H1 (cell line): Measurements from ENCODE around the gene PRR5. TPM values are rescaled to one million over a fixed set of nuclear protein-coding genes. Genes with fewer than 3 reads are reported as not detected.

Experiments
- CTCF ChIA-PET: fragments of 300-600 bp; sonication (Branson Sonifier 250); formaldehyde crosslinking; loops from one replicate; lab custom pipeline; 2021; ENCODE audit not compliant: partially characterized antibody; lab: Charles Lee
- POLR2A ChIA-PET: fragments of 300-600 bp; sonication (Branson Sonifier 250); formaldehyde crosslinking; loops from one replicate; lab custom pipeline; 2021; ENCODE audit warnings: inconsistent platforms; ENCODE audit not compliant: partially characterized antibody; lab: Charles Lee
- DNase-seq, 2 experiments: peaks; one replicate each; pipeline versions ENCODE4 v3.0.0 to v3.0.0-alpha.2; 2010 to 2022; ENCODE audit warnings: low spot score in 2 of 2, low read depth in 1 of 2, mixed read lengths in 1 of 2
- FAIRE-seq: peaks from 2 replicates; lab custom pipeline; 2011; peaks lifted over from hg19 to GRCh38; lab: Jason Lieb, UNC
- H2AFZ ChIP-seq: 2 replicates; pipeline ENCODE4 v1.8.1; 2012; ENCODE audit warnings: low read length, inconsistent platforms
- H2AK5ac ChIP-seq: 2 replicates; pipeline ENCODE4 v1.6.1; 2013; ENCODE audit warnings: low read depth, low read length
- H2BK120ac ChIP-seq: replicated peaks from 2 replicates; pipeline ENCODE3; 2013; ENCODE audit warnings: low read depth, low read length, inconsistent platforms
- H2BK12ac ChIP-seq: 2 replicates; pipeline ENCODE4 v1.6.1; 2013; ENCODE audit warnings: low read depth, low read length
- H2BK15ac ChIP-seq: 2 replicates; pipeline ENCODE4 v1.6.1; 2013; ENCODE audit warnings: low read length
- H2BK20ac ChIP-seq: 2 replicates; pipeline ENCODE4 v1.6.1; 2013; ENCODE audit warnings: low read length
- H2BK5ac ChIP-seq: 2 replicates; pipeline ENCODE4 v1.6.1; 2013; ENCODE audit warnings: low read depth, low read length
- H3K14ac ChIP-seq: 2 replicates; pipeline ENCODE4 v1.6.1; 2013; ENCODE audit warnings: inconsistent platforms; ENCODE audit not compliant: insufficient read length
- H3K18ac ChIP-seq: 2 replicates; pipeline ENCODE4 v1.6.1; 2013; ENCODE audit warnings: low read length; ENCODE audit errors: extremely low read depth
- H3K23ac ChIP-seq: 2 replicates; pipeline ENCODE4 v1.6.1; 2013; ENCODE audit warnings: inconsistent platforms; ENCODE audit not compliant: insufficient read length
- H3K23me2 ChIP-seq: 2 replicates; pipeline ENCODE4 v1.6.1; 2013; ENCODE audit warnings: low read depth, low read length
- H3K27ac ChIP-seq: 2 replicates; pipeline ENCODE4 v1.6.1; 2011; ENCODE audit warnings: low read depth, low read length, inconsistent platforms
- H3K27me3 ChIP-seq, 4 experiments: replicated peaks in 1 of 4; 1 replicate in 1 of 4; 2 replicates in 3 of 4; pipeline versions ENCODE4 v1.6.1 to v1.8.1; 2011 to 2013; ENCODE audit warnings: low read length in 3 of 4, mild to moderate bottlenecking in 3 of 4, inconsistent platforms in 2 of 4, mixed read lengths in 2 of 4, moderate library complexity in 1 of 4; ENCODE audit not compliant: control insufficient read depth in 3 of 4, insufficient read depth in 3 of 4; ENCODE audit errors: extremely low read depth in 1 of 4
- H3K36me3 ChIP-seq, 4 experiments: 2 replicates each; pipeline versions ENCODE4 v1.6.1 to v1.8.1; 2011 to 2013; ENCODE audit warnings: mild to moderate bottlenecking in 4 of 4, low read length in 3 of 4, moderate library complexity in 2 of 4, control low read depth in 1 of 4, inconsistent platforms in 1 of 4; ENCODE audit not compliant: insufficient read depth in 4 of 4, control insufficient read depth in 2 of 4
- H3K4ac ChIP-seq: replicated peaks from 2 replicates; pipeline ENCODE3; 2013; ENCODE audit warnings: low read length, low read depth, mixed read lengths, inconsistent platforms; ENCODE audit not compliant: insufficient read length
- H3K4me1 ChIP-seq, 4 experiments: replicated peaks in 1 of 4; 1 replicate in 1 of 4; 2 replicates in 3 of 4; pipeline versions ENCODE4 v1.6.1 to v1.8.1; 2011 to 2013; ENCODE audit warnings: low read length in 3 of 4, inconsistent platforms in 2 of 4, mixed read lengths in 1 of 4; ENCODE audit not compliant: insufficient read depth in 4 of 4, control insufficient read depth in 3 of 4
- H3K4me2 ChIP-seq, 2 experiments: 2 replicates each; pipeline versions ENCODE4 v1.6.1 to v1.8.1; 2011 to 2013; ENCODE audit warnings: low read depth in 2 of 2, low read length in 2 of 2, control low read depth in 1 of 2, inconsistent platforms in 1 of 2, mild to moderate bottlenecking in 1 of 2; ENCODE audit not compliant: insufficient read depth in 1 of 2
- H3K4me3 ChIP-seq, 4 experiments: fragments of 200-600, 300-600 bp in 1 of 4; sonication (generic), shearing (Covaris generic), sonication (Bioruptor Twin) in 1 of 4; 2 replicates each; pipeline versions ENCODE4 v1.5.1 to v1.8.1; 2011 to 2016; ENCODE audit warnings: low read length in 4 of 4, low read depth in 3 of 4, control low read depth in 2 of 4, inconsistent platforms in 2 of 4, mild to moderate bottlenecking in 2 of 4, mixed read lengths in 1 of 4, moderate library complexity in 1 of 4; ENCODE audit not compliant: insufficient read depth in 2 of 4; ENCODE audit errors: extremely low read depth in 1 of 4
- H3K56ac ChIP-seq: replicated peaks from 2 replicates; pipeline ENCODE3; 2013; ENCODE audit warnings: low read depth, mild to moderate bottlenecking, mixed read lengths, low read length, inconsistent platforms; ENCODE audit not compliant: insufficient read length
- H3K79me1 ChIP-seq: 2 replicates; pipeline ENCODE4 v1.6.1; 2013; ENCODE audit warnings: low read depth, low read length, control low read depth
- H3K79me2 ChIP-seq, 2 experiments: 2 replicates each; pipeline versions ENCODE4 v1.6.1 to v1.8.1; 2012 to 2013; ENCODE audit warnings: low read length in 2 of 2, mild to moderate bottlenecking in 2 of 2, inconsistent platforms in 1 of 2; ENCODE audit not compliant: insufficient read depth in 2 of 2, control insufficient read depth in 1 of 2
- H3K9ac ChIP-seq, 4 experiments: replicated peaks in 1 of 4; 1 replicate in 1 of 4; 2 replicates in 3 of 4; pipeline versions ENCODE4 v1.6.1 to v1.8.1; 2011 to 2013; ENCODE audit warnings: low read depth in 3 of 4, low read length in 3 of 4, control low read depth in 2 of 4, mild to moderate bottlenecking in 2 of 4, moderate library complexity in 2 of 4, inconsistent platforms in 1 of 4; ENCODE audit errors: extremely low read depth in 1 of 4
- H3K9me3 ChIP-seq, 2 experiments: 2 replicates each; pipeline versions ENCODE4 v1.6.1 to v1.8.1; 2012 to 2013; ENCODE audit warnings: mild to moderate bottlenecking in 2 of 2, moderate library complexity in 2 of 2, control low read depth in 1 of 2, inconsistent platforms in 1 of 2, low read depth in 1 of 2, low read length in 1 of 2, mixed read lengths in 1 of 2; ENCODE audit not compliant: insufficient read depth in 2 of 2
- H4K20me1 ChIP-seq, 2 experiments: replicated peaks in 1 of 2; 2 replicates each; pipeline versions ENCODE3 to v1.8.1; 2011 to 2013; ENCODE audit warnings: inconsistent platforms in 2 of 2, low read length in 2 of 2, mild to moderate bottlenecking in 1 of 2; ENCODE audit not compliant: insufficient read depth in 2 of 2, control insufficient read depth in 1 of 2
- H4K5ac ChIP-seq: 2 replicates; pipeline ENCODE4 v1.6.1; 2013; ENCODE audit warnings: low read length, low read depth, mixed read lengths, inconsistent platforms; ENCODE audit not compliant: insufficient read length
- H4K8ac ChIP-seq: 2 replicates; pipeline ENCODE4 v1.8.0; 2013; ENCODE audit warnings: mild to moderate bottlenecking, moderate library complexity, low read length, inconsistent platforms; ENCODE audit not compliant: insufficient read depth; ENCODE audit errors: extremely low read depth
- H4K91ac ChIP-seq: replicated peaks from 2 replicates; pipeline ENCODE3; 2013; ENCODE audit warnings: low read length, mixed read lengths, inconsistent platforms; ENCODE audit not compliant: insufficient read length
- BACH1 ChIP-seq: IDR thresholded peaks from 2 replicates; pipeline ENCODE4 v1.6.1; 2012; ENCODE audit warnings: low read length, improper control_type of control experiment
- BRCA1 ChIP-seq: IDR thresholded peaks from 2 replicates; pipeline ENCODE4 v1.6.1; 2012; ENCODE audit warnings: low read depth, low read length, improper control_type of control experiment
- CBX5 ChIP-seq: fragments of 300-800, 300-1000 bp; sonication (generic); IDR thresholded peaks from 2 replicates; pipeline ENCODE4 v1.7.1; 2016; ENCODE audit warnings: antibody characterized with exemption, low read length, low read depth
- EP300 ChIP-seq, 2 experiments: IDR thresholded peaks; 1 replicate in 1 of 2; 2 replicates in 1 of 2; pipeline ENCODE4 v1.6.1; 2011 to 2012; ENCODE audit warnings: low read depth in 2 of 2, low read length in 2 of 2, mild to moderate bottlenecking in 2 of 2, borderline replicate concordance in 1 of 2, inconsistent platforms in 1 of 2, moderate library complexity in 1 of 2
- KDM5A ChIP-seq: fragments of 200-600 bp; IDR thresholded peaks from 2 replicates; pipeline ENCODE4 v1.7.1; 2012; ENCODE audit warnings: mild to moderate bottlenecking, low read length, inconsistent platforms, mixed read lengths
- NANOG ChIP-seq: IDR thresholded peaks from 2 replicates; pipeline ENCODE4 v1.6.1; 2011; ENCODE audit warnings: low read length, low read depth, mild to moderate bottlenecking, inconsistent platforms; ENCODE audit not compliant: insufficient read depth, poor library complexity, severe bottlenecking
- PHF8 ChIP-seq: fragments of 200-600 bp; sonication (generic); conservative IDR thresholded peaks from 2 replicates; pipeline ENCODE4 v1.7.1; 2012; ENCODE audit warnings: low read depth, mild to moderate bottlenecking, inconsistent platforms, low read length, moderate library complexity
- WGBS, 2 experiments: shearing (Covaris generic) in 1 of 2; methylation state at CpG; one replicate each; pipeline versions ENCODE4 v1.1.6 to v1.1.7; 2013 to 2015; ENCODE audit warnings: low lambda C conversion rate in 2 of 2, mixed read lengths in 2 of 2, inconsistent platforms in 1 of 2, low coverage in 1 of 2, missing lambda C conversion rate in 1 of 2; ENCODE audit not compliant: insufficient replicate concordance in 2 of 2, insufficient coverage in 1 of 2, insufficient read length in 1 of 2; ENCODE audit errors: extremely low coverage in 1 of 2, missing lambda C conversion rate in 1 of 2; 5-methylcytosine and 5-hydroxymethylcytosine counted together
- polyA plus RNA-seq, 7 experiments: library from polyadenylated mRNA; depleted of rRNA in 3 of 7; stranded (reverse) in 5 of 7; unstranded in 2 of 7; fragments of >200 nt in 5 of 7; fragments of 200-250 nt in 2 of 7; gene quantifications; 1 replicate in 5 of 7; 2 replicates in 1 of 7; 4 replicates in 1 of 7; pipeline versions ENCODE4 v1.2.1 to v1.2.3, GENCODE V29; 2011 to 2013; ENCODE audit warnings: missing spikeins in 2 of 7, mixed read lengths in 2 of 7
- total RNA-seq: library from RNA; stranded (reverse); fragmentation: NEBNext Ultra II Directional; extraction: Animal tissue kit (Norgen Biotek cat#: 25700); gene quantifications from 2 replicates; pipeline ENCODE4 v1.2.1, GENCODE V29; 2021
- TF ChIP-seq, protein P1 (sequence below), 3 experiments: IDR thresholded peaks; 1 replicate in 2 of 3; 2 replicates in 1 of 3; pipeline versions ENCODE4 v1.5.1 to v1.6.1; 2011; ENCODE audit warnings: low read length in 3 of 3, mild to moderate bottlenecking in 3 of 3, inconsistent platforms in 2 of 3, low read depth in 1 of 3, moderate library complexity in 1 of 3; ENCODE audit not compliant: insufficient read depth in 1 of 3; ENCODE audit errors: control extremely low read depth in 1 of 3

The PRR5 gene
- total and polyA plus RNA-seq, 2 of the 8 experiments (the other 6 are each of a cell fraction or from before 2014, with no cell fraction given), result 16.5 to 25.7 TPM

DNA sequence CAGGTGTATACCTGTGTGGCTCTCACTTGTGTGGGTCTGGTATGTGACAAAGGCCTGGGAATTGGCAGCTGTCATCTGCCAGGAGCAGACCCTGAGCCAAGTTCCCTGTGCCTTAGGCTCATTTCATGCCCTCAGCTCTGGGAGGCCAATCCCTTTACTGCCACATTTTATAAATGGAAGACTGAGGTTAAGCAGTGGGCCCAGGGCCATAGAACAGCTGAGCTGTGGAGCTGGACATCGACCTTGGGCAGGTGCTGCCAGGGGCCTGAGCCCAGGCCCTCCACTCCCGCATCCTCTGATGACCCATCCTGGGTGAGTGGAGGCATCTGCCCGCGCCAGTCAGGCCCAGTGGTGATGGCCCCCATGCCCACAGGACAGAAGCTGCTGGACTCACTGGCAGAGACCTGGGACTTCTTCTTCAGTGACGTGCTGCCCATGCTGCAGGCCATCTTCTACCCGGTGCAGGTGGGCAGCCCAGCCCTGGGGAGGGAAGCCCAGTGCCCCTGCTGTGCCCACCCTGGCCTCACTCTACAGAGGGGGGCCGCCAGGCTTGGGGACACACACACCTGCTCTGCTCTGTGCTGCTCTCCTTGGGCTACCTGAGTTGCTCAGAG lies 29.5 kb downstream of the PRR5 start:
- no peak overlapping the region for H3K27ac ChIP-seq
- CTCF ChIA-PET, result interaction anchor here (0.7 to 9.3 kb wide), 6 partner anchors 9 to 46 kb away, joined by 3 to 102 read pairs (median 18); no protein-coding TSS in a partner anchor
- 86% methylated on average over 6 of the region's 7 CpGs; no CpG with 5 or more reads in 1 of the 2 experiments for WGBS, 2 experiments

More for the DNA sequence above, 29.5 kb downstream of the PRR5 start:
- Histone ChIP-seq H3K4me2 (no peak overlapping the region), H4K5ac (no peak overlapping the region), H2AFZ (no peak overlapping the region), H2BK15ac (no peak overlapping the region), H2BK5ac (no peak overlapping the region), H3K14ac (no peak overlapping the region), H3K56ac (no peak overlapping the region), H3K4me3 (no peak overlapping the region), H2BK12ac (no peak overlapping the region), H4K91ac (no peak overlapping the region), H4K8ac (no peak overlapping the region), H3K4me1 (peaks cover 0 to 5% (median 0%) of the 10 kb centered on the region in 4 experiments; a peak in 3 of 7 replicates), H3K18ac (no peak overlapping the region; the same call in 1 of the 2 replicates), H3K79me1 (no peaks in the 10 kb centered on the region), H3K23me2 (no peaks in the 10 kb centered on the region), H3K9me3 (no peaks in the 10 kb centered on the region), H2AK5ac (no peak overlapping the region), H3K23ac (no peak overlapping the region), H3K4ac (no peak overlapping the region), H3K36me3 (no peaks in the 10 kb centered on the region; a peak in 1 of 8 replicates), H2BK20ac (no peak overlapping the region), H3K79me2 (no peaks in the 10 kb centered on the region), H2BK120ac (no peak overlapping the region), H3K27me3 (no peaks in the 10 kb centered on the region), H3K9ac (no peak overlapping the region), H4K20me1 (peaks cover 0 to 15% of the 10 kb centered on the region in 2 experiments)
- POLR2A ChIA-PET, result interaction anchor here (1.0 kb wide), 1 partner anchor 12 kb away, joined by 3 read pairs; no protein-coding TSS in a partner anchor
- FAIRE-seq (no peak), DNase-seq (no peak)
- TF ChIP-seq NANOG, result no peak
- TF ChIP-seq CBX5, result no peak
- TF ChIP-seq BRCA1, result no peak
- TF ChIP-seq KDM5A, result no peak
- TF ChIP-seq PHF8, result no peak
- TF ChIP-seq EP300 (IDR thresholded peaks at IDR 0.05; ENCODE audit: borderline replicate concordance in 1 of 2, low read depth in 2 of 2, low read length in 2 of 2), result no peak
- TF ChIP-seq BACH1, result no peak
- TF ChIP-seq, protein P1, sequence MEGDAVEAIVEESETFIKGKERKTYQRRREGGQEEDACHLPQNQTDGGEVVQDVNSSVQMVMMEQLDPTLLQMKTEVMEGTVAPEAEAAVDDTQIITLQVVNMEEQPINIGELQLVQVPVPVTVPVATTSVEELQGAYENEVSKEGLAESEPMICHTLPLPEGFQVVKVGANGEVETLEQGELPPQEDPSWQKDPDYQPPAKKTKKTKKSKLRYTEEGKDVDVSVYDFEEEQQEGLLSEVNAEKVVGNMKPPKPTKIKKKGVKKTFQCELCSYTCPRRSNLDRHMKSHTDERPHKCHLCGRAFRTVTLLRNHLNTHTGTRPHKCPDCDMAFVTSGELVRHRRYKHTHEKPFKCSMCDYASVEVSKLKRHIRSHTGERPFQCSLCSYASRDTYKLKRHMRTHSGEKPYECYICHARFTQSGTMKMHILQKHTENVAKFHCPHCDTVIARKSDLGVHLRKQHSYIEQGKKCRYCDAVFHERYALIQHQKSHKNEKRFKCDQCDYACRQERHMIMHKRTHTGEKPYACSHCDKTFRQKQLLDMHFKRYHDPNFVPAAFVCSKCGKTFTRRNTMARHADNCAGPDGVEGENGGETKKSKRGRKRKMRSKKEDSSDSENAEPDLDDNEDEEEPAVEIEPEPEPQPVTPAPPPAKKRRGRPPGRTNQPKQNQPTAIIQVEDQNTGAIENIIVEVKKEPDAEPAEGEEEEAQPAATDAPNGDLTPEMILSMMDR (IDR thresholded peaks at IDR 0.05; ENCODE audit: control extremely low read depth in 1 of 3, insufficient read depth in 1 of 3, low read depth in 1 of 3, low read length in 3 of 3), result no peak
